GM21390 (cell line): ENCODE results near the gene MSANTD7.

ENCODE experiments used
- ATAC-seq: cut with Tn5 transposase; IDR thresholded peaks from one replicate; pipeline ENCODE4 v1.9.1; 2021; ENCODE audit not compliant: unreplicated experiment

Gene MSANTD7

DNA sequence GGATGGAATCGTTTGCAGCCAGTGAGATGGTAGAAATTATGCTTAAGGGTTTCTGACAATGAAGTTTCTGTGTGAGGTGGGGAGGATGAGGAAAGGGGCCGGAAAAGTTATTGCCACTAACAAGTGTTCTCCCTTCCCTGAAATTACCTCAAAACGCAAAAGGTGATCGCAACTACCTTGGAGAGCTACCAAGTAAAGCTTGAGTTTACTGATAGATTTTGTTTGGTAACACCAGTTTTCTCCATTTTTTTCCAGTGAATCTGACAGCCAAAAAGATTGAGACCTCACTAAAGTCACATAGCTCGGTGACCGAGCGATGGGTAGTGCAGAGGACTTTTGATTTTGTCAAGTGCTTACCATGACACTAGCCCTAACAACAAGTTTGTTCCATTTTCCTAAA lies 42.1 kb downstream of the MSANTD7 start:
- ATAC-seq = no peak

DNA sequence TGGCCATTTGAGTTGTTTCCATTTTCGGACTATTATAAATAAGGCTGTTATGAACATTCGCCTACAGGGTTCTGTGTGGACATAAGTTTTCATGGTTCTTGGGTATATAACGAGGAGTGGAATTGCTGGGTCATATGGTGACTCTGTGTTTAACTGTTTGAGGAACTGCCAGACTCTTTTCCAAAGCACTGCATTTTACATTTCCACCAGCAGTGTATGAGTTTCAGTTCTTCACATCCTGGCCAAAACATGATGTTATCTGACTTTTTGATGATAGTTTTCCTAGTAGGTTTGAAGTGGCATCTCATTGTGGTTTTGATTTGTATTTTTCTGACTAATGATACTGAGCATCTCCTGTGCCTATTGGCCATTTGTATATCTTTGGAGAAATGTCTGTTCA lies 46.0 kb downstream of the MSANTD7 start:
- ATAC-seq = no peak
